ENCODE data around the gene EIF2S3. TPM values are rescaled to one million over a fixed set of nuclear protein-coding genes. Genes with fewer than 3 reads are reported as not detected.

EIF2S3 gene
- total RNA-seq, result 64.4 TPM
- long read RNA-seq, transcript EIF2S3-201 (12 exons, 2,858 nt), result major isoform, 164 of 179 reads
- long read RNA-seq, partial matches to known transcripts, result 10 of 179 reads
- long read RNA-seq, other reads (novel, unspliced or antisense), result 5 of 179 reads

DNA sequence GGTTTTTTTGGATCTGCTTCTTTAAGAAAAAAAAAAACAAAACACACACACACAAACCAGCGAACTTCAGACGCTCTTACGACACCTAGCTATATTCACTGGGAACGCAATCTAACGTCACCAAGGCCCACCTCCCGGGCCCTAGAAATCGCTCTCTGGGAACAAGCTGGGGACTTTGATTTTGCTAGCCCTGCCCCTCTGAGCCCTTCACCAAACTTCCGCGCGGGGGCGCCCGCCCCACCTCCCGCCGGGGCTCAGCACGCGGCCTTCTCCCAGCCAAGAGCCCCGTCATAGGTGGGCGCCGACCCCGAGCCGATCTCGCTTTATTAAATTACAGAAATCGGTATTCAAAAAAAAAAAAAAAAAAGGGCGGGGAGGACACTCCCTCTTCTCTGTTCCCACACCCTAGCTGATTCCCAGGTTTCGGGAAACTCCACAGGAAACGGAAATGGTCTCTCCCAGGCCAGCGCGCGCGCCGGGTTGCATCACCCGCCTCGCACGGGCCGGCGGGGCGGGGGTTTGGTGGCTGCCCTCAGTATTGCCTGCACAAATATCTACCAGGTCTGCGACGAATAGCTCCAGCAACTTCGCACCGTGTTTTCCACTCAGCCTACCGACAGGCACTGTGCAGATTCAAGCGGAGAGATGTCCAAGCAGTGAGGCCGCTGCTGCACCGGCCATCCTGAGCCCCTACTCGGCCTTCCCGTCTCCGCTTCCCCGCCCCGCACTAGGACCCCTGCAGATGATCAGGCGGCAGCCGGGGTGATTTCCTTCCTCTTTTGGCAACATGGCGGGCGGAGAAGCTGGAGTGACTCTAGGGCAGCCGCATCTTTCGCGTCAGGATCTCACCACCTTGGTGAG is at the start of gene EIF2S3:
Gene EIF2S3, plus strand, starts transcription at position 775 of the 861 bp plus-strand sequence. Its CDS starts 13 bp downstream, at position 788.
- DNase-seq (peak; percentile 90), ATAC-seq (ENCODE audit: poor library complexity) (peak; percentile 98)
- intact Hi-C loops (cut with DNase I), result loop anchor here (10.0 kb wide), 1 partner anchor 150 kb away; the partner anchor contains the start of genes APOO and CXorf58

DNA sequence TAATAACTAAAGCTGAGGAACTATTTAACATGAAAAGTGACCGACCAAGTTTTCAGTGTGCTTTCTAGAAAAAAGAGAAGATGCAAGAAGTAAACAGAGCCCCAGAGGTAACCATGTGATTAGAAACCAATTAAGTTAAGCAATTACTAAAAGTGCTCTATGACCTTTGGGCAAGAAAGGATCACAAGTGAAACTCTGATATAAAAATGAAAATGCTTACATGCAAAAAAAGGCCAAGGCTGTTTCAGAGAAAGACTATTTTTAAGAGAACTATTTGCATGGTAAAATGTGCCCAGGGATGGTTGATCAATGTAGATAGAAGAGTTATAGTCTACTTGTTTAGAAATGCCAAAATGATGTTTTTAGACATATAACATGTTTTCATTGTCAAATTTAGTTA is 49.7 kb upstream of the EIF2S3 start:
- intact Hi-C loops (cut with DNase I), result no loop called here
- ATAC-seq (ENCODE audit: poor library complexity), result no peak
- no peak for DNase-seq

DNA sequence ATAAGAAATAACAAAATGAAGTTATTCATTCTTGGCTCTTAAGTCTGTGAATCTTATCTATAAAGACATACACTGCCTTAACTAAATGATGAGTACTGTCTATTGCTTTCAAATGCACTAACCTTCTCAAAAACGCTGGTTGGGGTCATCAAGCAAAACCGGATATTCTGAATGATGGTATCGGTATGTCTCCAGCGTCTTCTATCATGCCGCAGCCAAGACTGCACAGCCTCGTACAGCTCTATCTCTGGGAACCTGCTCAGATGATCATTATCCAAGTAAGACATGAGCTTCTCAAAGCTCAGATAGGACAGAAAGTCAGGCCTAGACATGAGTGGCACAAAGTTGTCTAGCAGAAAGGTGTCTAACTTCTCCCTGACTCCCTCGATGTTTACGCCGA is 48.9 kb upstream of the EIF2S3 start:
- ATAC-seq (ENCODE audit: poor library complexity), result no peak
- DNase-seq, result no peak
- intact Hi-C loops (cut with DNase I), result no loop called here

DNA sequence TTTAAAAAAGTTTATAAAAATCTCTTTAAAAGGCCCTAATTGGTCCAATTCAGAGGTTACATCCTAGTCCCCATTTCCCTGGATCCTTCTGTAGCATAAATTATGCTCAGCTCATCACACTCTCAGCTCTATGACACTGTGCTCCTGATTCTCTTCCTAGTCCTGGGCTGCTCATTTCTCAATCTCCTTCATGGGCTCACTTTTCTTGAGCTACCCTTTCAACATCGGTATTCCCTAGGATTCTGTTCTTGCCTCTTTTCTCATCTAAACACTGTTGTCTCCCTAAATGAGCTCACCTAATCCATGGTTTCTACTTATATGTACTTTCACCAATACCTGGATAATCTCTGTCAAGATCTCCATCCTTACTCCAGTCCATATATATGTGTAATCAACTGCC is 42.5 kb upstream of the EIF2S3 start:
- no peak for ATAC-seq (ENCODE audit: poor library complexity)
- intact Hi-C loops (cut with DNase I), result no loop called here
- DNase-seq, result no peak

DNA sequence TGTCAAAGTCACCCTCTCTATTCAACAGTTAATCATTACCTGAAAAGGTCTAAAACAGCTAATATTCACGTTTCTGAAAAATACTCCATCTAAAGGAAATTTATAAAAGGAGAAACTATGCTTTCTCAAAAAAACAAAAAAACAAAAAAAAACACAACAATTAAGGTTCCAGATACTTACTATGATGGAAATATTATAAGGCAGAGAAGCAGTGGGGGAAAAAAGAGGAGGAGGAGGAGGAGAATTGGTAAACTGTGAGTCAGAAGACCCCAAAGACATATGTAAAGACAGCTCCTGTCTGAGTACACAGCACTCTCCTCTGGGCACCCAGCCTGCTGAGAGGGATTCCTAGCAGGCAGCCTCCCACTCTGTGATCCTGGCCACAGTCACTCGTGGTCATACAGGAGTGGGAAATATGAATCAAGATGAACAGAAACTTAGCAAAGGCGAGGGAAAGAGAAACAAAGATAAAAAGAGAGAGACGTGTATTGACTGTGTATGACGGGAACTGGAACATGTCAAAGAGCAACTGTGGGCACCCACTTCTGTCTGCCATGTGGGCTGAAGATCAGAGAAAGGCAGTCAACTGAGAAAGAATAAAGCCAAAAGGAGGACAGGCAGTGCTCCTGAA is 40.3 kb upstream of the EIF2S3 start:
- ATAC-seq (ENCODE audit: poor library complexity), result peak; percentile 52
- intact Hi-C loops (cut with DNase I), result no loop called here
- no peak for DNase-seq

DNA sequence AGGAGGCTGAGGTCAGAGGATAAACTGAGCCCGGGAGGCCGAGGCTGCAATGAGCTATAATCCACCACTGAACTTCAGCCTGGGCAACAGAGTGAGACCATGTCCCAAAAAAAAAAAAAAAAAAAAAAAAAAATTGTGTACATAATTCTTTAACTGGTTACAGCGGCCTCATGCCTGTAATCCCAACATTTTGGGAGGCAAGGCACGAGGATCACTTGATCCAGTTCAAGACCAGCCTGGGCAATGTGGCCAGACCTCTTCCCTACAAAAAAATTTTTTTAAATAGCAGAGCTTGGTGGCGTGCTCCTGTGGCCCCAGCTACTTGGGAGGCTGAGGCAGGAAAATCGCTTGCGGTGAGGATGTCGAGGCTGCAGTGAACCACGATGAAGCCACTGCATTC is 37.1 kb upstream of the EIF2S3 start:
- intact Hi-C loops (cut with DNase I), result no loop called here
- DNase-seq, result no peak
- ATAC-seq (ENCODE audit: poor library complexity), result no peak

DNA sequence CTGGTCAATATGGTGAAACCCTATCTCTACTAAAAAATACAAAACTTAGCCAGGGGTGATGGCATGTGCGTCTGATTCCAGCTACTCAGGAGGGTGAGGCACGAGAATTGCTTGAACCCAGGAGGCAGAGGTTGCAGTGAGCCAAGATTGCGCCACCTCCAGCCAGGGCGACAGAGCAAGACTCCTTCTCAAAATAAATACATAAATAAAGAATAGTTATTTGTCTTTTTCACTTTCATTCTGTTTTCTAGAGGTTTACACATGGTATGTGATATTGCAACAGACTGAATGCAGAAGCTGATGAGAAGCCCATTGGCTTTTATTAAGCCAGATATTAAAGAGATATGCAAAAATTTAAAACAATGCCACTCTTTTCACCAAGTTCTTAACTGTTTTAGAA is 35.9 kb upstream of the EIF2S3 start:
- no peak for DNase-seq
- intact Hi-C loops (cut with DNase I), result no loop called here
- no peak for ATAC-seq (ENCODE audit: poor library complexity)

DNA sequence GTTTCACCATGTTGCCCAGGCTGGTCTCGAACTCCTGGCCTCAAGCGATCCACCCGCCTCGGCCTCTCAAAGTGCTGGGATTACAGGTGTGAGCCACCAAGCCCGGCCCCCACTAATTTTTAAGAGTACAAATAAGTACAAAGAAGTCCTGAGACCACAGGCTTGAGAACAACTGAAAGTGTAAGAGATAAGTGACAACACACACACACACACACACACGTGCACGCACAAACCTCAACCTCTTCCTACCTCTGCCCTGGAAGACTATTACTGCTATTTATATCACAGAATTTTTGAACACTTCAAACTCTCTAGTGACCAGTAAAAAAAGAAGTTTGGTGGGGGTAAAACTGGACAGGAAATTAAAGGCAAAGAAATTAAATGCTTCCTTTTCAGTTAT is 35.3 kb upstream of the EIF2S3 start:
- DNase-seq, result no peak
- ATAC-seq (ENCODE audit: poor library complexity), result peak; percentile 32
- intact Hi-C loops (cut with DNase I), result no loop called here

DNA sequence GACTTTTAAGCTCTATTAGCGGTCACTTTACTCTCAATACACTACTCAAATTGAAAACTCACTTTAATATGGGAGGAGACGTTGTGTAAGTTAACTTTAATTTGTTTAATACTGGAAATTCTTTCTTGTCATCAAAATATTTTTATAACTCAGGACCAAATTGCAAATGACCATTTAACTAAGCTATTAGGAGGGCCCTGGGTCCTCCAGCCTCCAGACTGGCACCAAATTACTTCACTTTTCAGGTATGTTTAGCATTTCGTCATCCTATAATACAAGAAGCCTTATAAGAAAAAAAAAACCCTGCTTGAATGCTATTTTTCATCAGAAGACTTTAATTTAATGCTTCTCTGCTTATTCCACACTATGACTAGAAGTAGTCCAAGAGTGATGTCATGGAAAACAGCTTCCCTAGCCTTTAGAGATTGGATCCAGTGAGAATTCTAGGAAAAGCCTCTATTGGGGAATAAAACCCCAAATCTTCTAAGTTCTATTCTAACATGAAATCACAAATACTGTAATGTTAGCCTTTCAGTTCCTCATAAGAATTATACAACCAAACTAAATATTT is 34.4 kb upstream of the EIF2S3 start:
- intact Hi-C loops (cut with DNase I), result no loop called here
- no peak for ATAC-seq (ENCODE audit: poor library complexity)
- DNase-seq, result no peak

DNA sequence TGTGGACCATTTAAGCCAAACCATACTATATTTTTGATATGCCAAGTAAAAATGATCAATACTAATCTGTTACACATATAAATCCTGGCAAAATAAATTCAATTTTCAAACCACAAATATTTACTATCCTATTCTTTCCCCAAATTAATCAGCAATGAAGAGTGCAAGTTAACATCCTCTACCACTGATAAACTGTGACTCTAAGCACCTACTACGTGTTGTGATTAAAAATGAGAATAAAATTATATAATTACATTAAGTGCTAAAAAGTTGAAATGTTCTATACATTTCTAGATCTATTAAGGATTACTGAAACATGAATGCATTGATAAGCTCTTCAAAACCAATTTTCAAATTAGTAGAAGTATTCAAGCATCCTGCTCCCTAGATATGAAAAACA is 31.2 kb upstream of the EIF2S3 start:
- no peak for DNase-seq

DNA sequence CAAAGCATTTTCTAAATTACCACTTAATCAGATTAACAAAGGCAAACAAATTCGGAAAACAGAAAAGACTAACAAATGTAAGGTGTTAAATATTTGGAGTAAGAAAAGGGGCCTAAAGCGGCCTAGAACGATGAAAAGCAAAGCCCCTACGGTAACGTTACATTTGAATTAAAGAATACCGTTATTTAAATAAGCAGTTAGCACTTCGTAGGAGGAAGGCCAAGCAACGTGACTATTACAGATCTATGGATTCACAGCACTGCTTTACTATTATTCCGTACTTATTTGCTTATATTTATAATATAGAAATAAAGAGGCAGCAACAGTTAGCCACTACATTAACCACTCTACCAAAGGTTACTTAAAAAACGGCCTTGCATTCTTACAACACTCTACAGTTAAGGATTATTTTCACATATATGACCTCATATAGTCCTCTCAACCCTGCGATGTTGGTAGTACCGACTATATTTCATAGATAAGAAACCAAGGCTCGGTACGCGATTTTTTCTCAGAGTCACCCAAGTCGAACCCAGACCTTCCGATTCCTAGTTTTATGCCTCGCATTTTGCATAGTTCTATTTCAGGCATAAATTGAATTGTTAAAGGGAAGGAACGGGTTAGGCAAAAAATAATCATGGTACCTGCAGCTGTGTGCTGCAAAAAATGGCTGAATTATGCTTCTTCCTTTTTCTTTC is 30.6 kb upstream of the EIF2S3 start:
- ATAC-seq (ENCODE audit: poor library complexity) (no peak), DNase-seq (no peak)
- intact Hi-C loops (cut with DNase I), result no loop called here

More for the DNA sequence above, 31.2 kb upstream of the EIF2S3 start:
- ATAC-seq (ENCODE audit: poor library complexity), result no peak
- intact Hi-C loops (cut with DNase I), result no loop called here

DNA sequence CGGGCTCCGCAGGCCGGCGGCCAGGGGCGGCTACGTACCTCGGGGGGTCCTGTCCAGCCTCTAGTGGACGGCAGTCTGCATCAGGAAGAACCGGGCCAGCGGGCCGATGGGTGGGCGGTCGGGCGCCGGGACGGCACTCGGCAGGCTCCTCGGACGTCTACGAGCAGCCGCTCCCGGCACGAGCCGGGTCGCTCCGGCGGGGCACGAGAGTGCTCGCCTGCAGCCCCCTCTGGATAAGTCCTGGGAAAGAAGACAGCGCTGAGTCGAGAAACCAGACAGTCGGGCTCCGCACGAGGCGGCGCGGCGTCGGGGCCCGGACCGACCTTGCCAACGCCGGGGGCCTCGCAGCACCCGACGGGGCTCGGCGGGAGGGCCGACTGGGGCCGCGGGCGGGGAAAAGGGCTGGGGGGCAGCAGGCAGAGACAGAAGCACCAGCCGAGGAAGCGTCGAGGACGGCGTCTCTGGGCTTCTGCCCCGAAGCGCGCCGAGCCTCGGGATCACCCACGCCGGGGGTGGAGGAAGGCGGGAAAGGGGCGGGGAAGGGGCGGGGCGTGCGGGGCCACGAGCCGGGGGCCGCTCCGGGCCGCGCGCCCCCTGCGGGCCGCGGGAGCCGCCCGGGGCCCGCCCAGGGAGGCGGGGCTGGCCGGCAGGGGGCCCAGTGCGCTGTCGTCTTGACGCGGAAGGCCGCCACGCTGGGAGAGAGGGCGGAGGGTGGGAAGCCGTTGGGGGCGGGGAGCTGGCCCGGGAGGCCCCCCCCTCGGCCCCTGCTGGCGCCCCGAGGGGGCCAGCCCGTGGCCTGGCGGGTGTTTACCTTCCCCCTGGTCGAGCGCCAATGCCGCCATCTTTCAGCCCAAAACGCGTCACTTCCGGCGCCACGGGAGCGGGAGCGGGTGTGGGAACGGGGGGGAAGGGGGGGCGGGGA is 29.7 kb upstream of the EIF2S3 start:
- ATAC-seq (ENCODE audit: poor library complexity) (peak; percentile 94), DNase-seq (peak; percentile 92)
- intact Hi-C loops (cut with DNase I), result no loop called here

DNA sequence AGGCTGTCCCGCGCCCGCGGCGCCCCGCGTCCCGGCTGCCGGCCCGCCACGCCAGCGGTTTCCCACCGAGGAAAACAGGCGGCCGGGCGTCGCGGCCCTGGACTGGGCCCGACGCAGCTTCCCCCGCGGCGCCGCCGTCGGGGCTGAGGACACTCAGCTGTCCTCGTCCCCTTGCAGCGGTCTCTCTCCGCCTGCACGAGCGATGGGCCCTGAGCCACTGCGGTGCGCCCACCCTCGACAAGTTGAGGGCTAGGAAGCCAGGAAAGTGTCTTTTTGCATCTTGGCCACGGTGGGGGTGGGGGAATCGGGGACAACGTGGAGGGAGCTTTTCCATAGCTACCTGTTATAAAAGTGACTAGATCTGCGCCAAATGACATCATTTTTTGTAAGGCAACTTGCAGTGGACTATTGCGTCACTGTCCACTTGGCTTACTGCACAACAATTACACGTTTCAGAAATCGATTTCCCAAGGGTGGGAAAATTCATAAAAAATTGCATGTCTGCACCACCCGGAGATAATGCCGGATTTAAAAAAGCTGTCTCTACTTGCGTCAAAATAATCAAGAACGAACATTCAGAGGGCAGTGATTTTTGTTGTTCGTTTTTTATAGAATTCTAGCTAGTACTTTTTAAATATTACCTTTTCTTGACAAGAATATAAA is 28.9 kb upstream of the EIF2S3 start:
- intact Hi-C loops (cut with DNase I), result no loop called here
- DNase-seq (no peak), ATAC-seq (ENCODE audit: poor library complexity) (peak; percentile 56)

DNA sequence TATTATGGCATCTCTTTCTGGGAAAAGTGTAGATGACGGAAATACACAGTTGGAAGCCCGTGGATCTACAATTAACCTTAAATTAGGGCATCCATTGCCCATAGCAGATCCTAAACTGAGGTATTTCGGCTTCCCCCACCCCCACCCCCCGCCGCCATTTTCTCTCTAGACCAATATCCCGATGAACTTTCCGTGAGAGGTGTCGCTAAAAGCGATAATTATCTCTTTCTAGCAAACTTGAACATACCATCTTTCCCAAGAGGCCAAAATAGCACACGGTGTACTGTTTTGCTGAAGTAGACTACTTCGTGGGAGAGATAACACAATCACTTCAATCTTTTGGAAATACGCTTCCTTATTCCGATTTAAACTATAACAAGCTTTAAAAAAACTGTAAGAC is 28.3 kb upstream of the EIF2S3 start:
- DNase-seq, result no peak
- no peak for ATAC-seq (ENCODE audit: poor library complexity)
- intact Hi-C loops (cut with DNase I), result no loop called here

DNA sequence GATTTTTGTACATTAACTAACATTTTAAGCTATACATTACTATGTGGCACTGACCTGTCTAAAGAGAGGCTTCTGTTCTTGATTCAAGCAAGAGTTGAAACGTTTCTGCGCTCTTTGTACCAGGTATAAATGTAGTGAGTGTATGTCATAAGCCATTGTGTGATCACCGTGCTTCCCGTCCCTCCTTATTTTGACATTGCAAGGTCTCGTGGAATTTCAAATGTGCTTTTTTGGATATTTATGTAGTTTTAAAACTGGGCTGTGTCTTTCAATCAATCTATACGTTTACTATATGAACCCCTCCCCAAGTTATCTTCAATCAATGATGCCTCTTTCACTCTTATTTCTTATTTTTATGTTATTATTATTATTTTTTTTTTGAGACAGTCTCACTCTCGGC is 27.7 kb upstream of the EIF2S3 start, which contains the start of gene KLHL15:
Gene KLHL15, minus strand, starts transcription at position 101 of the 400 bp plus-strand sequence. CDS start 20,493 bp downstream, outside the sequence.
- DNase-seq (no peak), ATAC-seq (ENCODE audit: poor library complexity) (no peak)
- intact Hi-C loops (cut with DNase I), result no loop called here

DNA sequence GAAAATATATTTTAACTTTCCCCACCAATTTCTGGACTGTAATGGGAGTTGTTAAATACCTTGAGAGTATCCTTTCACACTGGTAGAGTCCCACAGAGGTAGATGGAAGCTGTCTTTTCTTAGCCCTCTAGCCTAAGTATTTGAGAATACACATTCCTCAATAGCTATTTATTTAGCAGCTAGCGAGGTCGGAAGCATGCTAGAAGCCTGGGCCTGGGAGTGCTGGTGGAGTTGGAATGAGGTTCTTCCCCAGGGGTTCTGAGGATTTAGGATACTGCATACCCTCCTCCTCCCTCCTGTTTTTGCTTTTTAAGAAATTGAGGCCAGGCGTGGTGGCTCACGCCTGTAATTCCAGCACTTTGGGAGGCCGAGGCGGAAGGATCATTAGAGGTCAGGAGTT is 26.8 kb upstream of the EIF2S3 start:
- no peak for ATAC-seq (ENCODE audit: poor library complexity)
- intact Hi-C loops (cut with DNase I), result no loop called here
- DNase-seq, result no peak

DNA sequence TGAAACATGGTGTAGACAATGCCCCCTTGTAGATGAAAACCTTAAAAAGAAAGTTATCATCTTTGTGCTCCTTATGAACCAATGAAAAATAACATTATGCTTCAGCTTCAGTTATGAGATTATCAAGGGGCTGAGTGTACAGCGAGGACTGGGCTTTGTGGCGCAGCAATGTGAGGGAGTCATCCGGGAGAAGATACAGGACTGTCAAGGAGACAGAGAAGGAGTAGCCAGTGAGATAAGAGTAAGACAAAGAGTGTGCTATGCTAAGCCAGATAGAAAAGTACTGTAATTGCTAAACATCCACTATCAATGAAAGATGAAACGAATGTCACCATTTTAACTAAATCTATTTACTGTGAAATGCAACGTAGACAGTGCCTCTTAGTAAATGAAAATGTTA is 24.2 kb upstream of the EIF2S3 start:
- ATAC-seq (ENCODE audit: poor library complexity) (no peak), DNase-seq (no peak)
- intact Hi-C loops (cut with DNase I), result no loop called here

Measured in Right ventricle myocardium superior (tissue), 1 donor.